HFFc6 (cell line): ENCODE results near the gene EFNB3. TPM values are rescaled to one million over a fixed set of nuclear protein-coding genes. Genes with fewer than 3 reads are reported as not detected.

Experiments used
- DNase-seq: peaks from one replicate; pipeline ENCODE4 v3.0.0-alpha.2; 2018
- H3K27ac Mint-ChIP-seq: 2 replicates; pipeline ENCODE4 v1.8.0; 2020; ENCODE audit warnings: mild to moderate bottlenecking, mixed read lengths
- H3K27me3 Mint-ChIP-seq: 2 replicates; pipeline ENCODE4 v1.8.0; 2021; ENCODE audit warnings: mild to moderate bottlenecking, moderate library complexity, mixed read lengths; ENCODE audit not compliant: insufficient read depth
- H3K36me3 Mint-ChIP-seq: 2 replicates; pipeline ENCODE4 v1.8.0; 2021; ENCODE audit warnings: low read depth, mixed read lengths
- H3K4me1 Mint-ChIP-seq: 2 replicates; pipeline ENCODE4 v1.8.0; 2020; ENCODE audit warnings: low read depth, mixed read lengths
- H3K4me3 Mint-ChIP-seq: 2 replicates; pipeline ENCODE4 v1.8.0; 2020; ENCODE audit warnings: mild to moderate bottlenecking, moderate library complexity, mixed read lengths
- H3K9me3 Mint-ChIP-seq: 2 replicates; pipeline ENCODE4 v1.8.0; 2020; ENCODE audit warnings: mild to moderate bottlenecking, mixed read lengths
- total RNA-seq, 6 experiments: library from RNA; stranded (reverse); fragmentation: NEBNext Ultra II Directional; extraction: Animal tissue kit (Norgen Biotek cat#: 25700); gene quantifications; 2 replicates in 1 of 6; 3 replicates in 5 of 6; pipeline ENCODE4 v1.2.3, GENCODE V29; 2021
- TF ChIP-seq, protein P1 (sequence below): fragments of 200-600 bp; sonication (generic); IDR thresholded peaks from 2 replicates; pipeline ENCODE4 v1.5.0; 2021; ENCODE audit warnings: antibody characterized with exemption, mild to moderate bottlenecking

The EFNB3 gene
- total RNA-seq, 6 experiments from 2014 or later = 0.12 to 0.34 (median 0.24) TPM

DNA sequence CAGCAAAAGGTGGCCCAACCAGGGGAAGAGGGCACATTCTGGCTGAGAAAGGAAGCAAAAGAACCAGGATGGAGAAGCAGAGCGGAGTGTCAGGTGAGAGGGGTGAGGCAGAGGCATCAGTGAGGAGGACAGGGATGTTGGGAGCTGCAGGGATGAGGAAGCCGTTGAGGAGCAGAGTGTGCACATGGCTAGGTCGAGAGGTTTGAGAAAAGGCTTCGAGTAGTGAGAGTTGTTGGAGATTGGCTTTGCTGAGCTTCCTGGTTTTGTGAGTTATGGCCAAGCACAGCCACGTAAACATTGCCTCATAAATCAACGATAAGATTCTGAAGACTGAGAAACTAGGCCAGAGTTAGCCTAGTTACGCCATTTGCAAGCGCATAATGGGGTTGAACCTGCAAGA lies 39.4 kb downstream of the EFNB3 start:
- peaks cover 11% of the 10 kb centered on the region for H3K27me3 Mint-ChIP-seq

DNA sequence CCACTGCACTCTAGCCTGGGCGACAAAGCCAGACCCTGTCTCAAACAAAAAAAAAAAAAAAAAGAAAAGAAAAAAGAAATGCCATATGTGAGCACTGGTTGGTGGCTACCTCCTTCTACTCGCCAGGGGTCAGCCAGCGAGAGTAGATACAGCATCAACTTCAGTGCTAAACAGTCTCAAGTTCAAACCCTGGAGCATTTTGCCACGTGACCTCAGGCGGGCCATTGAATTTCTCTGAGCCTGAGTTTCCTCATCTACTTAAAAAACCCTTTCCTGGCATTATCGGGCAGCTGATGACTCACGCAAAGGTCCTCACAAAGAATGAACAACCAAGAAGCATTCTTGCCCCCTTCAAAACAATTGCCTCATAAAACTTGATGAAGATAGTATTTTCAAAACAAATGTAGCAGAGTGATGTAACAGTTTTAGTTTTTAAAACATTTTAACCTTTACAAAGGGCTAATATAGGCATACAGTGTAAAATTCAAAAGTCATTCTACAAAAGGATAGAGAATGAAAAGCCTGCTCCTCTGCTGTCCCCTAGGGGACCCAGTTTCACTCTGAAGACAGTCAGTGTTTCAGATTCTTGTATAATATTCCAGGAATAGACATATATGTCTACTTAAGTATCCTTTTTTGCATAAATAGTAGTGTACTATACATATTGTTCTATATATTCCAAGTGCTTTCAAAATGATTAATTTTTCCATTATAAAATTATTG lies 40.9 kb downstream of the EFNB3 start:
- H3K9me3 Mint-ChIP-seq = peaks cover 10% of the 10 kb centered on the region
- H3K27ac Mint-ChIP-seq = peak overlapping the region; percentile 32
- peaks cover 2% of the 10 kb centered on the region for H3K27me3 Mint-ChIP-seq
- H3K4me1 Mint-ChIP-seq = peaks cover 59% of the 10 kb centered on the region
- DNase-seq = peak; percentile 86
- H3K36me3 Mint-ChIP-seq = peaks cover 6% of the 10 kb centered on the region
- H3K4me3 Mint-ChIP-seq = peak overlapping the region; percentile 19; the same call in 1 of the 2 replicates
- TF ChIP-seq, protein P1, sequence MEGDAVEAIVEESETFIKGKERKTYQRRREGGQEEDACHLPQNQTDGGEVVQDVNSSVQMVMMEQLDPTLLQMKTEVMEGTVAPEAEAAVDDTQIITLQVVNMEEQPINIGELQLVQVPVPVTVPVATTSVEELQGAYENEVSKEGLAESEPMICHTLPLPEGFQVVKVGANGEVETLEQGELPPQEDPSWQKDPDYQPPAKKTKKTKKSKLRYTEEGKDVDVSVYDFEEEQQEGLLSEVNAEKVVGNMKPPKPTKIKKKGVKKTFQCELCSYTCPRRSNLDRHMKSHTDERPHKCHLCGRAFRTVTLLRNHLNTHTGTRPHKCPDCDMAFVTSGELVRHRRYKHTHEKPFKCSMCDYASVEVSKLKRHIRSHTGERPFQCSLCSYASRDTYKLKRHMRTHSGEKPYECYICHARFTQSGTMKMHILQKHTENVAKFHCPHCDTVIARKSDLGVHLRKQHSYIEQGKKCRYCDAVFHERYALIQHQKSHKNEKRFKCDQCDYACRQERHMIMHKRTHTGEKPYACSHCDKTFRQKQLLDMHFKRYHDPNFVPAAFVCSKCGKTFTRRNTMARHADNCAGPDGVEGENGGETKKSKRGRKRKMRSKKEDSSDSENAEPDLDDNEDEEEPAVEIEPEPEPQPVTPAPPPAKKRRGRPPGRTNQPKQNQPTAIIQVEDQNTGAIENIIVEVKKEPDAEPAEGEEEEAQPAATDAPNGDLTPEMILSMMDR = peak; percentile 55

More for the DNA sequence above, 39.4 kb downstream of the EFNB3 start:
- H3K27ac Mint-ChIP-seq = no peak overlapping the region
- H3K4me1 Mint-ChIP-seq = peaks cover 45% of the 10 kb centered on the region
- peaks cover 3% of the 10 kb centered on the region; the same call in 1 of the 2 replicates for H3K9me3 Mint-ChIP-seq
- DNase-seq = no peak
- no peaks in the 10 kb centered on the region; the same call in 1 of the 2 replicates for H3K36me3 Mint-ChIP-seq
- H3K4me3 Mint-ChIP-seq = no peak overlapping the region
- TF ChIP-seq, protein P1 = no peak

DNA sequence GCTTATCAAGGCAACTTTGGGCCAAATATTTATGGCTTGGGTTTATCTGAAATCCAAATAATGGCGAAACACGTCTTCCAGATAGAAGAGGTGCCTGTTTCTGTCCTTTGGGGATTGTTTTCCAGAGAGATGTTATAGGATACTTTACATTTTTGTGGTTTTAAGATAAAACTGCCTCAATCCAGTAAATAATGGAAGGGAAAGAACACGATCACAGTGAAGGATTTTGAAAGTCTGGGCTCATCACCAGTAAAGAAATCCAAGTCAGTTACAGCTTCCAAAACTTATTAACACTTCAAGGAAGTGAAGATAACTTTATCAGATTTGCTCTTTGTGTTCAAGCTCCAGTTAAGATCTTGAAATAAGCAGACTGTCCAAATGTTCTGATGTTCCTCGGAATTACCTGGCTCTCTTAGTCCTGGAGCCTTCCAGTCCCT lies 42.7 kb downstream of the EFNB3 start:
- Mint-ChIP-seq H3K4me3 (peak overlapping the region; percentile 73), H3K27ac (peak overlapping the region; percentile 85), H3K36me3 (peaks cover 6% of the 10 kb centered on the region), H3K27me3 (no peaks in the 10 kb centered on the region; the same call in none of the 2 replicates), H3K9me3 (peaks cover 10% of the 10 kb centered on the region), H3K4me1 (peaks cover 72% of the 10 kb centered on the region)
- DNase-seq = peak; percentile 27
- TF ChIP-seq, protein P1 = no peak

DNA sequence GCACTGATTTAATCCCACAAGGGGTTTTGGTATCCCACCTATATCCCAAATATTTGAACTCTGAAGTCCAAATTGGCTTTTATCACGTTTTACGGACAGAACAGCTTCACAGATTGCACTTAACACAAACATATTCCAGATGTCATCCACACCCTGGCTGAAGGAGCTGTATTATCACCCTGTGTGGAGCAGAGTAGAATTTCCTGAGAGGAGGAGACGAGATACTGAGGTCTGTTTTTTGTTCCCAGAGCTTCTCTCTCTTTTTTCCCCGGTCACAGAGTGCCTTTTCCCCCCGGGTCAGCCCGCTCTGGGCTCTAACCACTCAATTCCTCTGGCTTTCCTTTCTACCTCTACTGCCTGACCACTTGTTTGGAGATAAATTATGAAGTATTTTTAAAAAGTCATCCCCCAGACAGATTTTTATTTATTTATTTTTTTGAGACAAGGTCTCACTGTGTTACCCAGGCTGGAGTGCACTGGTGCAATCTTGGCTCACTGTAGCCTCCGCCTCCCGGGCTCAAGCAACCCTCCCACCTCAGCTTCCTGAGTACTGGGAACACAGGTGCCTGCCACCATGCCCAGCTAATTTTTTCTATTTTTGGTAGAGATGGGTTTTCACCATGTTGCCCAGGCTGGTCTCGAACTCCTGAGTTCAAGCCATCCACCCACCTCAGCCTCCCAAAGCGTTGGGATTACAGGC lies 43.2 kb downstream of the EFNB3 start:
- Mint-ChIP-seq H3K27ac (peak overlapping the region; percentile 85), H3K4me1 (peaks cover 72% of the 10 kb centered on the region), H3K36me3 (peaks cover 6% of the 10 kb centered on the region), H3K4me3 (peak overlapping the region; percentile 73), H3K9me3 (peaks cover 10% of the 10 kb centered on the region), H3K27me3 (no peaks in the 10 kb centered on the region; the same call in none of the 2 replicates)
- no peak for DNase-seq
- TF ChIP-seq, protein P1 = no peak

DNA sequence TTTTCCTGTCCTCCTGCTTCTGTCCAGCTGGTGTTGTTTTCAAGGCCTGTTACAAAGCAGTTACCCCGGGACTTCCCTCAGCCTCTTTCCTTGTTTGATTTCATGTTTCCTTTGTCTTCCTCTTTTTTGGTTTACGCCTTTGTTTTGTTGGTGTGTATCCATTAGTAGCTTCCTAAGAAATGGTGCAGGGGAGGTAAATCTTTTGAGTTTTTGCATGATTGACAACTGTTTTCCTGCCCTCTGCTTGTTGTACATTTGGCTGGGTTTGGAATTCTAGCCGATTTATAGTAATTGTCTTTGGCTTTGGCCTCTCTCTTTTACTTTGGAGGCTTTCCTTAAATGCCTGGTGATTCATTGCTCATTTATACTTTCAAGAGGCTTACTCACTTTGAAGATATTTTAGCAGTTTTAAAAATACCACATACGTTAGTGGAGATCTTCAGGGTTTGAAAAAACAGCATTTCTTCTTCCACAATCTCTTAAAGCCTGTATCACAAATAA lies 45.4 kb downstream of the EFNB3 start:
- TF ChIP-seq, protein P1 = no peak
- H3K4me1 Mint-ChIP-seq = peaks cover 66% of the 10 kb centered on the region
- no peaks in the 10 kb centered on the region; the same call in none of the 2 replicates for H3K27me3 Mint-ChIP-seq
- H3K36me3 Mint-ChIP-seq = peaks cover 6% of the 10 kb centered on the region
- peak overlapping the region; percentile 65 for H3K4me3 Mint-ChIP-seq
- peaks cover 10% of the 10 kb centered on the region for H3K9me3 Mint-ChIP-seq
- H3K27ac Mint-ChIP-seq = peak overlapping the region; percentile 83
- DNase-seq = peak; percentile 83
